Ovary (tissue), 9 donors: ENCODE results near the gene CDKN1B. TPM values are rescaled to one million over a fixed set of nuclear protein-coding genes. Genes with fewer than 3 reads are reported as not detected.

Experiments
- DNase-seq, 5 donors: peaks; one replicate each; pipeline ENCODE4 v3.0.0-alpha.2; 2019 to 2020
- H3K27ac ChIP-seq, 2 donors: fragments of 200-600 bp; one replicate each; pipeline versions ENCODE4 v1.5.1 to v1.8.0; 2019 to 2022
- H3K27me3 ChIP-seq: fragments of 200-600 bp; one replicate; pipeline ENCODE4 v1.8.0; 2022
- H3K36me3 ChIP-seq: fragments of 200-600 bp; sonication (generic); one replicate; pipeline ENCODE4 v1.5.1; 2019
- H3K4me1 ChIP-seq: one replicate; pipeline ENCODE4 v1.8.1; 2013; ENCODE audit warnings: mild to moderate bottlenecking, moderate library complexity; ENCODE audit not compliant: insufficient read depth
- H3K4me3 ChIP-seq: fragments of 200-600 bp; sonication (generic); one replicate; pipeline ENCODE4 v1.5.1; 2017
- H3K9me3 ChIP-seq, 2 donors: fragments of 200-600 bp in 1 of 2; sonication (generic) in 1 of 2; one replicate each; pipeline versions ENCODE4 v1.5.1 to v1.8.1; 2013 to 2019; ENCODE audit warnings: mild to moderate bottlenecking in 1 of 2, moderate library complexity in 1 of 2
- CTCF ChIP-seq, 3 donors: fragments of 450-650 bp in 2 of 3; fragments of 200-600 bp in 1 of 3; IDR thresholded peaks; one replicate each; pipeline versions ENCODE4 v1.5.1 to v1.8.0; 2016 to 2022; ENCODE audit warnings: antibody characterized with exemption in 3 of 3, mild to moderate bottlenecking in 1 of 3
- EP300 ChIP-seq: sonication (generic); formaldehyde crosslinking; IDR thresholded peaks from one replicate; pipeline ENCODE4 v1.6.1; 2017; ENCODE audit warnings: antibody characterized with exemption
- POLR2A ChIP-seq: fragments of 450-650 bp; IDR thresholded peaks from one replicate; pipeline ENCODE4 v1.6.1; 2017; ENCODE audit warnings: antibody characterized with exemption, mild to moderate bottlenecking, moderate library complexity
- WGBS, 3 donors: extraction: QIAGEN DNeasy Blood & Tissue Kit in 1 of 3; methylation state at CpG; one replicate each; pipeline versions ENCODE4 v1.1.5 to v1.1.7; 2013 to 2017; 5-methylcytosine and 5-hydroxymethylcytosine counted together
- intact Hi-C, 4 donors: fragments of 100-400 bp; cut with DNase I; formaldehyde crosslinking; loops; one replicate each; pipeline versions ENCODE4 v1.11.0 to v1.15.1; 2022 to 2023
- microRNA counts: library from miRNA; unstranded; fragments of <30 nt; microRNA quantifications from one replicate; lab custom pipeline; 2016
- microRNA-seq, 3 donors: library from miRNA; unstranded; fragments of <30 nt; microRNA quantifications; one replicate each; pipeline versions ENCODE4 to v1.2.0, GENCODE V29; 2019 to 2020
- polyA plus RNA-seq, 2 donors: library from polyadenylated mRNA; stranded (reverse); fragments of 200-250 nt in 1 of 2; fragments of 350-450 nt in 1 of 2; fragmentation: Illumina TruSeq in 1 of 2; extraction: RNeasy Lipid Tissue Mini Kit (QIAGEN cat#74804) in 1 of 2; gene quantifications; one replicate each; pipeline ENCODE4 v1.2.3, GENCODE V29; 2013 to 2014
- small RNA-seq: library from RNA; depleted of rRNA; stranded (forward); fragments of <200 nt; gene quantifications from one replicate; pipeline ENCODE3, GENCODE V24; 2016
- total RNA-seq, 7 donors: library from RNA; depleted of rRNA in 2 of 7; stranded (reverse); fragments of >200 nt in 2 of 7; fragmentation: NEBNext Ultra II Directional in 3 of 7; extraction: Animal tissue kit (Norgen Biotek cat#: 25700) in 3 of 7; gene quantifications; one replicate each; pipeline versions ENCODE4 v1.1.0 to v1.2.4, GENCODE V29; 2016 to 2023
- donor health status: DM: no; HTN: no; CAD: no; lungs with moderate emphysema.
- donor health status: DM: no; HTN: no; CAD: no.
- donor health status: Bipolar disorder and iron deficiency.
- donor health status: DM: yes; HTN: yes; CAD: no.
- donor health status: DM: no; HTN: no; CAD: no.
- donor health status: DM: yes; HTN: yes; CAD: no.

Gene CDKN1B
- total and polyA plus RNA-seq, 9 donors, result 54.3 to 90.2 (median 75.5) TPM

- no peak overlapping the region for H3K27ac ChIP-seq
- no peak for DNase-seq
- no peak overlapping the region for H3K4me3 ChIP-seq
- WGBS, 3 donors, result 72 to 79% (median 74%) methylated on average over 5 of the region's 5 CpGs
- no peaks in the 10 kb centered on the region for H3K36me3 ChIP-seq
- H3K9me3 ChIP-seq, result no peaks in the 10 kb centered on the region
- H3K27me3 ChIP-seq, result no peaks in the 10 kb centered on the region
- no peak for TF ChIP-seq EP300
- intact Hi-C loops, result no loop called here
- no peaks in the 10 kb centered on the region for H3K4me1 ChIP-seq
These were observed 38.8 kb downstream of the CDKN1B start for GRCh38 chr12:12755923-12756322.

GRCh38 chr12:12757121-12757520 is 40.0 kb downstream of the CDKN1B start:
- Histone ChIP-seq H3K27me3 (no peaks in the 10 kb centered on the region), H3K27ac (no peak overlapping the region), H3K9me3 (no peaks in the 10 kb centered on the region), H3K36me3 (no peaks in the 10 kb centered on the region), H3K4me3 (no peak overlapping the region), H3K4me1 (no peaks in the 10 kb centered on the region)
- intact Hi-C loops, result no loop called here
- no peak for DNase-seq
- TF ChIP-seq EP300 (no peak), CTCF (IDR thresholded peaks at IDR 0.05) (no peak), POLR2A (no peak)
- WGBS, 3 donors, result 92 to 93% (median 93%) methylated on average over 2 of the region's 2 CpGs

GRCh38 chr12:12759234-12759915 is 42.2 kb downstream of the CDKN1B start:
- Histone ChIP-seq H3K27ac (no peak overlapping the region), H3K4me1 (no peaks in the 10 kb centered on the region), H3K9me3 (no peaks in the 10 kb centered on the region), H3K36me3 (no peaks in the 10 kb centered on the region), H3K4me3 (no peak overlapping the region), H3K27me3 (no peaks in the 10 kb centered on the region)
- no peak for DNase-seq
- intact Hi-C loops, result no loop called here
- WGBS, 3 donors, result 93 to 95% (median 94%) methylated on average over 7 of the region's 7 CpGs
- TF ChIP-seq EP300, result no peak
- no peak for TF ChIP-seq POLR2A
- TF ChIP-seq CTCF (IDR thresholded peaks at IDR 0.05), result no peak

GRCh38 chr12:12764824-12765223 is 47.7 kb downstream of the CDKN1B start:
- H3K36me3 ChIP-seq, result no peaks in the 10 kb centered on the region
- no peak overlapping the region for H3K4me3 ChIP-seq
- no peak overlapping the region for H3K27ac ChIP-seq
- H3K4me1 ChIP-seq, result no peaks in the 10 kb centered on the region
- no peaks in the 10 kb centered on the region for H3K9me3 ChIP-seq
- H3K27me3 ChIP-seq, result no peaks in the 10 kb centered on the region
- no peak for DNase-seq
- intact Hi-C loops, result no loop called here
- no peak for TF ChIP-seq CTCF (IDR thresholded peaks at IDR 0.05)
- TF ChIP-seq EP300, result no peak
- TF ChIP-seq POLR2A, result no peak

GRCh38 chr12:12770262-12770661 is 53.1 kb downstream of the CDKN1B start:
- no peak overlapping the region for H3K27ac ChIP-seq
- no peaks in the 10 kb centered on the region for H3K4me1 ChIP-seq
- TF ChIP-seq EP300 (no peak), POLR2A (no peak), CTCF (IDR thresholded peaks at IDR 0.05) (no peak)
- no peaks in the 10 kb centered on the region for H3K36me3 ChIP-seq
- DNase-seq, result no peak
- WGBS, 3 donors, result 94 to 98% (median 96%) methylated on average over 6 of the region's 6 CpGs
- H3K9me3 ChIP-seq, result no peaks in the 10 kb centered on the region
- H3K4me3 ChIP-seq, result no peak overlapping the region
- no peaks in the 10 kb centered on the region for H3K27me3 ChIP-seq
- intact Hi-C loops, result no loop called here

MicroRNAs encoded within 50 kb of the gene (microRNA counts, 767-probe panel; counts per million panel counts)
- microRNA hsa-miR-613 (lab: Ali Mortazavi, UCI), result 530 counts per million, percentile 78 among the panel's probes with 10 or more counts

Small RNA genes lying within 50 kb of the gene (microRNA-seq; reads per million reads assigned to microRNA genes)
- gene MIR613, result 0 reads per million in 3 donors

Small RNA genes lying within 50 kb of the gene (small RNA-seq; reads per million reads assigned to genes)
- gene MIR613, result not detected

Other genes with a start within 250 kb of the CDKN1B start
- 10 to 100 TPM; 17.8 to 35.5 (median 27.3) TPM for gene DUSP16, start 154.5 kb upstream of the CDKN1B start, total RNA-seq
- 10 to 100 TPM; 12.5 to 54.0 TPM for gene DUSP16, start 154.5 kb upstream of the CDKN1B start, polyA plus RNA-seq
- gene CREBL2, start 105.5 kb upstream of the CDKN1B start, total RNA-seq, result 10 to 100 TPM; 23.7 to 46.6 (median 38.2) TPM
- gene CREBL2, start 105.5 kb upstream of the CDKN1B start, polyA plus RNA-seq, result 10 to 100 TPM; 34.7 to 58.9 TPM
- gene GPR19, start 21.2 kb upstream of the CDKN1B start, total RNA-seq, result under 1 TPM in 2 of 7 donors, not detected in 5; 0.35 to 0.38 TPM
- under 1 TPM; 0.06 to 0.13 TPM for gene GPR19, start 21.2 kb upstream of the CDKN1B start, polyA plus RNA-seq
- 10 to 100 TPM in 4 of 7 donors, 1 to 10 TPM in 3; 2.7 to 20.7 (median 10.0) TPM for gene APOLD1, start 68.3 kb downstream of the CDKN1B start, total RNA-seq
- 1 to 10 TPM; 6.1 to 7.3 TPM for gene APOLD1, start 68.3 kb downstream of the CDKN1B start, polyA plus RNA-seq
- gene DDX47, start 96.0 kb downstream of the CDKN1B start, total RNA-seq, result 10 to 100 TPM; 45.6 to 59.8 (median 52.3) TPM
- 10 to 100 TPM; 38.6 to 71.7 TPM for gene DDX47, start 96.0 kb downstream of the CDKN1B start, polyA plus RNA-seq
- 10 to 100 TPM; 24.1 to 71.5 (median 43.5) TPM for gene GPRC5A, start 174.2 kb downstream of the CDKN1B start, total RNA-seq
- 1 to 10 TPM; 6.5 to 8.5 TPM for gene GPRC5A, start 174.2 kb downstream of the CDKN1B start, polyA plus RNA-seq
- gene GPRC5D, start 234.8 kb downstream of the CDKN1B start, total RNA-seq, result under 1 TPM in 1 of 7 donors, not detected in 6; 0.37 TPM
- under 1 TPM in 1 of 2 donors, not detected in 1; 0.22 TPM for gene GPRC5D, start 234.8 kb downstream of the CDKN1B start, polyA plus RNA-seq